GM19372 (cell line): Measurements from ENCODE around the gene TUT4.

ENCODE experiments used
- ATAC-seq: cut with Tn5 transposase; IDR thresholded peaks from one replicate; pipeline ENCODE4 v1.9.1; 2021; ENCODE audit warnings: mild to moderate bottlenecking, low read depth, moderate library complexity; ENCODE audit not compliant: unreplicated experiment

The TUT4 gene

GRCh38 chr1:52473039-52473438 is 79.9 kb downstream of the TUT4 start:
- no peak for ATAC-seq

GRCh38 chr1:52472384-52472783 is 80.5 kb downstream of the TUT4 start:
- no peak for ATAC-seq

- no peak for ATAC-seq
Observed at GRCh38 chr1:52469108-52469507, 83.8 kb downstream of the TUT4 start.

GRCh38 chr1:52463891-52464290 is 89.0 kb downstream of the TUT4 start:
- ATAC-seq, result no peak

- no peak for ATAC-seq
Observed at GRCh38 chr1:52461821-52462220, 91.1 kb downstream of the TUT4 start.

- ATAC-seq, result no peak
Observed at GRCh38 chr1:52460694-52461093, 92.2 kb downstream of the TUT4 start.

GRCh38 chr1:52455686-52456085 is 97.2 kb downstream of the TUT4 start:
- ATAC-seq, result no peak

GRCh38 chr1:52454779-52455178 is 98.1 kb downstream of the TUT4 start:
- no peak for ATAC-seq

GRCh38 chr1:52454127-52454526 is 98.8 kb downstream of the TUT4 start:
- ATAC-seq, result no peak

GRCh38 chr1:52444463-52444862 is 108.4 kb downstream of the TUT4 start:
- ATAC-seq, result no peak

- no peak for ATAC-seq
Observed at GRCh38 chr1:52439976-52440375, 112.9 kb downstream of the TUT4 start.

- no peak for ATAC-seq
Observed at GRCh38 chr1:52436817-52437216, 116.1 kb downstream of the TUT4 start.

- no peak for ATAC-seq
Observed at GRCh38 chr1:52435650-52436049, 117.2 kb downstream of the TUT4 start.

- no peak for ATAC-seq
Observed at GRCh38 chr1:52435211-52435610, 117.7 kb downstream of the TUT4 start.

GRCh38 chr1:52432807-52433206 is 120.1 kb downstream of the TUT4 start:
- ATAC-seq, result no peak

- no peak for ATAC-seq
Observed at GRCh38 chr1:52427152-52427551, 125.7 kb downstream of the TUT4 start.

- no peak for ATAC-seq
Observed at GRCh38 chr1:52426371-52426770, 126.5 kb downstream of the TUT4 start.

GRCh38 chr1:52424813-52425212 is 128.1 kb downstream of the TUT4 start:
- ATAC-seq, result no peak

GRCh38 chr1:52424231-52424636 is 128.7 kb downstream of the TUT4 start:
- no peak for ATAC-seq

GRCh38 chr1:52423771-52424170 is 129.1 kb downstream of the TUT4 start:
- ATAC-seq, result no peak

GRCh38 chr1:52423055-52423454 is 129.8 kb downstream of the TUT4 start:
- ATAC-seq, result no peak

GRCh38 chr1:52420713-52421112 is 132.2 kb downstream of the TUT4 start:
- ATAC-seq, result no peak

- no peak for ATAC-seq
Observed at GRCh38 chr1:52416811-52417210, 136.1 kb downstream of the TUT4 start.
